ENCODE measurements around the gene ZNF576.

The ZNF576 gene

GRCh38 chr19:43628646-43629326 is 32.4 kb downstream of the ZNF576 start:
- Histone ChIP-seq H3F3A (ENCODE audit: insufficient read depth) (peaks cover 6% of the 10 kb centered on the region), H3K36me3 (ENCODE audit: low read length) (no peaks in the 10 kb centered on the region), H3K27ac (ENCODE audit: low read depth, low read length) (no peak overlapping the region), H3K4me3 (ENCODE audit: insufficient read depth, low read length, poor library complexity, severe bottlenecking) (no peak overlapping the region), H3K9me3 (ENCODE audit: insufficient read depth, low read length) (no peaks in the 10 kb centered on the region), H3K9me2 (replicated peaks; ENCODE audit: insufficient read depth, low read length) (no peaks in the 10 kb centered on the region), H3K4me2 (ENCODE audit: low read depth, low read length, poor library complexity, severe bottlenecking) (no peak overlapping the region), H4K20me1 (ENCODE audit: low read depth, low read length) (no peaks in the 10 kb centered on the region), H2AFZ (ENCODE audit: low read depth, low read length, severe bottlenecking) (no peak overlapping the region), H3K27me3 (ENCODE audit: low read length) (no peaks in the 10 kb centered on the region), H3K9ac (ENCODE audit: low read length) (no peak overlapping the region), H3K79me2 (ENCODE audit: insufficient read depth, low read length) (no peaks in the 10 kb centered on the region)
- TF ChIP-seq CTCF (IDR thresholded peaks at IDR 0.05; ENCODE audit: insufficient read depth, low read length, poor library complexity, severe bottlenecking): no peak

DNA sequence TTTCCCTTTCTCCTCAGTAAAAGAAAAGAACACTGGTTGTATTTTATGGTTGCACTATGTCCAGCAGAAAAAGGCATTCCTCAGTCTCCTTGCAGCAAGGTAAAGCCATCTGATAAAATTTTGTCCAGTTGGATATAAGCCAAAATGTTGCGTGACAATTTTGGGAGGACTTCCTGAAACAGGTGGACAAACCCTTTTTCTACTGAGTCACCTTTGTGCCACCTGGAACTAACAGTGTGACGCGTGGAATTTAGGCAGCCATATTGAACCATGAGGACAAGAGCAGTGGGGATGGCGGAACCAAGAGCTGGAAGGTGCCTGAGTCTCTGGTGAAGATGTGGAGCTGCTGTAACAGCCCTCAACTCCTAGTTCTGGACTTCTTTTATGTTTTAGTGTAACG is 35.1 kb downstream of the ZNF576 start:
- no peaks in the 10 kb centered on the region for H4K20me1 ChIP-seq (ENCODE audit: low read depth, low read length)
- TF ChIP-seq EZH2phosphoT487 (conservative IDR thresholded peaks at IDR 0.05; ENCODE audit: low read length) (no peak), CTCF (IDR thresholded peaks at IDR 0.05; ENCODE audit: insufficient read depth, low read length, poor library complexity, severe bottlenecking) (no peak)
- no peak overlapping the region for H2AFZ ChIP-seq (ENCODE audit: low read depth, low read length, severe bottlenecking)
- H3K4me2 ChIP-seq (ENCODE audit: low read depth, low read length, poor library complexity, severe bottlenecking): no peak overlapping the region
- H3K4me3 ChIP-seq (ENCODE audit: insufficient read depth, low read length, poor library complexity, severe bottlenecking): no peak overlapping the region
- H3K9me2 ChIP-seq (replicated peaks; ENCODE audit: insufficient read depth, low read length): no peaks in the 10 kb centered on the region
- H3F3A ChIP-seq (ENCODE audit: insufficient read depth): no peaks in the 10 kb centered on the region
- no peaks in the 10 kb centered on the region for H3K9me3 ChIP-seq (ENCODE audit: insufficient read depth, low read length)
- H3K79me2 ChIP-seq (ENCODE audit: insufficient read depth, low read length): no peaks in the 10 kb centered on the region
- no peaks in the 10 kb centered on the region for H3K36me3 ChIP-seq (ENCODE audit: low read length)
- no peak overlapping the region for H3K27ac ChIP-seq (ENCODE audit: low read depth, low read length)
- no peaks in the 10 kb centered on the region for H3K27me3 ChIP-seq (ENCODE audit: low read length)
- no peak overlapping the region for H3K9ac ChIP-seq (ENCODE audit: low read length)

- H4K20me1 ChIP-seq (ENCODE audit: low read depth, low read length): no peaks in the 10 kb centered on the region
- no peaks in the 10 kb centered on the region for H3F3A ChIP-seq (ENCODE audit: insufficient read depth)
- H3K4me2 ChIP-seq (ENCODE audit: low read depth, low read length, poor library complexity, severe bottlenecking): no peak overlapping the region
- H3K9me2 ChIP-seq (replicated peaks; ENCODE audit: insufficient read depth, low read length): no peaks in the 10 kb centered on the region
- no peak overlapping the region for H3K4me3 ChIP-seq (ENCODE audit: insufficient read depth, low read length, poor library complexity, severe bottlenecking)
- no peaks in the 10 kb centered on the region for H3K27me3 ChIP-seq (ENCODE audit: low read length)
- H3K9ac ChIP-seq (ENCODE audit: low read length): no peak overlapping the region
- H2AFZ ChIP-seq (ENCODE audit: low read depth, low read length, severe bottlenecking): no peak overlapping the region
- TF ChIP-seq CTCF (IDR thresholded peaks at IDR 0.05; ENCODE audit: insufficient read depth, low read length, poor library complexity, severe bottlenecking): no peak
- no peak for TF ChIP-seq EZH2phosphoT487 (conservative IDR thresholded peaks at IDR 0.05; ENCODE audit: low read length)
- H3K79me2 ChIP-seq (ENCODE audit: insufficient read depth, low read length): no peaks in the 10 kb centered on the region
- H3K36me3 ChIP-seq (ENCODE audit: low read length): no peaks in the 10 kb centered on the region
- H3K9me3 ChIP-seq (ENCODE audit: insufficient read depth, low read length): no peaks in the 10 kb centered on the region
- no peak overlapping the region for H3K27ac ChIP-seq (ENCODE audit: low read depth, low read length)
These were observed 37.1 kb downstream of the ZNF576 start for GRCh38 chr19:43633520-43633919.

All from SU-DHL-6 (cell line).